K562 (cell line): Measurements from ENCODE around the gene HIP1R. TPM values are rescaled to one million over a fixed set of nuclear protein-coding genes. Genes with fewer than 3 reads are reported as not detected.

Source experiments
- BRF1 ChIP-seq: IDR thresholded peaks from 3 replicates; pipeline ENCODE4 v1.6.1; 2011; ENCODE audit warnings: borderline replicate concordance, mild to moderate bottlenecking; ENCODE audit not compliant: insufficient read length; ENCODE audit errors: extremely low read depth
- ESRRA ChIP-seq: fragments of 450-650 bp; IDR thresholded peaks from 2 replicates; pipeline ENCODE4 v1.6.1; 2014; ENCODE audit warnings: low read depth, mild to moderate bottlenecking, moderate library complexity, borderline replicate concordance
- ETV6 ChIP-seq, 3 experiments: fragments of 150-350 bp in 1 of 3; sonication (generic) in 1 of 3; formaldehyde crosslinking in 1 of 3; IDR thresholded peaks; 2 replicates each; pipeline versions ENCODE4 v1.6.1 to v1.8.0; 2014 to 2022; ENCODE audit warnings: borderline replicate concordance in 2 of 3, low read depth in 2 of 3, antibody characterized with exemption in 1 of 3, low read length in 1 of 3, mild to moderate bottlenecking in 1 of 3, missing genetic modification reagents in 1 of 3
- RB1 ChIP-seq: fragments of 450-650 bp; IDR thresholded peaks from 2 replicates; pipeline ENCODE4 v1.6.1; 2017; ENCODE audit warnings: low read depth, mild to moderate bottlenecking
- STAG1 ChIP-seq: sonication (generic); formaldehyde crosslinking; IDR thresholded peaks from 2 replicates; pipeline ENCODE4 v1.5.0; 2020; ENCODE audit warnings: missing genetic modification reagents, borderline replicate concordance
- WHSC1 ChIP-seq: IDR thresholded peaks from one replicate; pipeline ENCODE4 v1.6.1; 2012; ENCODE audit warnings: low read length, control low read depth, inconsistent platforms
- polyA plus RNA-seq, 8 experiments: library from polyadenylated mRNA; depleted of rRNA in 4 of 8; stranded (reverse) in 5 of 8; unstranded in 3 of 8; fragments of >200 nt; fragmentation: Nextera tagmentation in 2 of 8; fragmentation: Illumina TruSeq in 1 of 8; extraction: Ambion mirVana in 2 of 8; extraction: Trizol in 1 of 8; gene quantifications; 2 replicates each; pipeline versions ENCODE4 v1.2.1 to v1.2.3, GENCODE V29; 2011 to 2014; ENCODE audit warnings: inconsistent platforms in 1 of 8, missing spikeins in 1 of 8
- total RNA-seq, 7 experiments: library from RNA; depleted of rRNA in 6 of 7; stranded (reverse); fragments of >200 nt in 6 of 7; fragmentation: Illumina TruSeq in 2 of 7; extraction: Trizol in 2 of 7; gene quantifications; 2 replicates each; pipeline versions ENCODE4 v1.2.1 to v1.2.3, GENCODE V29; 2011 to 2021; ENCODE audit warnings: low replicate concordance in 1 of 7
- TF ChIP-seq, protein P1 (sequence below): fragments of 450-650 bp; IDR thresholded peaks from 2 replicates; pipeline ENCODE4 v1.7.0; 2016; ENCODE audit warnings: borderline replicate concordance
- TF ChIP-seq, protein P2 (sequence below), 2 experiments: fragments of 450-650 bp; formaldehyde crosslinking in 1 of 2; IDR thresholded peaks; 2 replicates each; pipeline versions ENCODE4 v1.4.0 to v1.6.1; 2014 to 2020; ENCODE audit warnings: mild to moderate bottlenecking in 2 of 2, borderline replicate concordance in 1 of 2, low read depth in 1 of 2
- TF ChIP-seq, protein P3 (sequence below), 3 experiments: IDR thresholded peaks in 2 of 3; conservative IDR thresholded peaks in 1 of 3; 2 replicates each; pipeline ENCODE4 v1.5.1; 2011 to 2012; ENCODE audit warnings: low read length in 3 of 3, mild to moderate bottlenecking in 3 of 3, control low read depth in 2 of 3, improper control_type of control experiment in 1 of 3, inconsistent platforms in 1 of 3, low read depth in 1 of 3, mixed read lengths in 1 of 3, moderate library complexity in 1 of 3; ENCODE audit not compliant: insufficient read depth in 2 of 3
- TF ChIP-seq, protein P4 (sequence below): fragments of 450-650 bp; formaldehyde crosslinking; IDR thresholded peaks from 2 replicates; pipeline ENCODE4 v1.4.0; 2020; ENCODE audit warnings: mild to moderate bottlenecking, moderate library complexity

Gene HIP1R
- total and polyA plus RNA-seq, 9 of the 15 experiments (the other 6 are each of a cell fraction or from before 2014, with no cell fraction given) = 0.15 to 31.0 (median 14.2) TPM

DNA sequence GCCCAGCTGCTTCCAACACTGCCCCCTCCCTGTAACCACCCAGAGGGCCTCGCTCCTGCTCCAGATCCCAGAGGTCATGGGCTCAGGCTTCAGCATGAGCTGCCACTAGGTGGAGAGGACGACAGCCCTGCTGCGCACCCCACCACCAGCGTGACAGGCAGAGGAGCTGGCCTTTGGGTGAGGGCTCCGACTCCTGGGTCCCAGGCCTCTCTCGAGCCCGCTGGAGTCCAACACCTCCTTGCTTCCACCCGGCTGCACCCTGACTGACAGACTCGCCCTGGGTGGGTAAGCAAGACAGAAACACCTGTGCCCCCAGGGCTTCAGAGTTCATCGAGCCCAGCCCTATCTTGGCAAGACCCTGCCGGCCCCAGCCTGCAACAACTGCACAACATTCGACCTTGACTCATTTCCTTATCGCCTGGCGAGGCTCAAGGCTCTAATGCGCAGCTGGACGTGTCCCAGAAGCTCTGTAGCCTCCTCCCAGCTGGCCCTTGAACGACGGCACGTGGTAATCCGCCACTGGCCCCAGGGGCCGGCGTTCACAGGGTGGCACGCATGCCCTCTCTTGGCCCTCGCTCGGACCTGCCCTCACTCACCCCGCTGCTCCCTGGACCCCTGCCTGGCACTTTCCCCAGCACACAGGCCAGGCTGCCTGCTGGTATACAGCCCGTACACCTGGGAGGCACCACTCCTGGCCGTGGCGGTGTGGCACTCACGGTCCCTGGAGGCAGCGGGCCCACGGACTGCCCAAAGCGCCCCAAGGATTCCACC is 32.6 kb downstream of the HIP1R start (continued):
- TF ChIP-seq, protein P1, sequence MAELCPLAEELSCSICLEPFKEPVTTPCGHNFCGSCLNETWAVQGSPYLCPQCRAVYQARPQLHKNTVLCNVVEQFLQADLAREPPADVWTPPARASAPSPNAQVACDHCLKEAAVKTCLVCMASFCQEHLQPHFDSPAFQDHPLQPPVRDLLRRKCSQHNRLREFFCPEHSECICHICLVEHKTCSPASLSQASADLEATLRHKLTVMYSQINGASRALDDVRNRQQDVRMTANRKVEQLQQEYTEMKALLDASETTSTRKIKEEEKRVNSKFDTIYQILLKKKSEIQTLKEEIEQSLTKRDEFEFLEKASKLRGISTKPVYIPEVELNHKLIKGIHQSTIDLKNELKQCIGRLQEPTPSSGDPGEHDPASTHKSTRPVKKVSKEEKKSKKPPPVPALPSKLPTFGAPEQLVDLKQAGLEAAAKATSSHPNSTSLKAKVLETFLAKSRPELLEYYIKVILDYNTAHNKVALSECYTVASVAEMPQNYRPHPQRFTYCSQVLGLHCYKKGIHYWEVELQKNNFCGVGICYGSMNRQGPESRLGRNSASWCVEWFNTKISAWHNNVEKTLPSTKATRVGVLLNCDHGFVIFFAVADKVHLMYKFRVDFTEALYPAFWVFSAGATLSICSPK = no peak
- TF ChIP-seq STAG1 (CRISPR knock-in tag) (peak; percentile 10; the same call in 1 of the 2 replicates), BRF1 (no peak), RB1 (peak; percentile 30; the same call in 1 of the 2 replicates), WHSC1 (no peak), ESRRA (0 out of 2 replicates have a peak, but pooled peaks have one; percentile 40), ETV6 (IDR thresholded peaks at IDR 0.05; ENCODE audit: borderline replicate concordance in 1 of 2, low read depth in 2 of 2, low read length in 1 of 2) (no peak), ETV6 (CRISPR knock-in tag; IDR thresholded peaks at IDR 0.05; ENCODE audit: borderline replicate concordance) (no peak)
- TF ChIP-seq, protein P2, sequence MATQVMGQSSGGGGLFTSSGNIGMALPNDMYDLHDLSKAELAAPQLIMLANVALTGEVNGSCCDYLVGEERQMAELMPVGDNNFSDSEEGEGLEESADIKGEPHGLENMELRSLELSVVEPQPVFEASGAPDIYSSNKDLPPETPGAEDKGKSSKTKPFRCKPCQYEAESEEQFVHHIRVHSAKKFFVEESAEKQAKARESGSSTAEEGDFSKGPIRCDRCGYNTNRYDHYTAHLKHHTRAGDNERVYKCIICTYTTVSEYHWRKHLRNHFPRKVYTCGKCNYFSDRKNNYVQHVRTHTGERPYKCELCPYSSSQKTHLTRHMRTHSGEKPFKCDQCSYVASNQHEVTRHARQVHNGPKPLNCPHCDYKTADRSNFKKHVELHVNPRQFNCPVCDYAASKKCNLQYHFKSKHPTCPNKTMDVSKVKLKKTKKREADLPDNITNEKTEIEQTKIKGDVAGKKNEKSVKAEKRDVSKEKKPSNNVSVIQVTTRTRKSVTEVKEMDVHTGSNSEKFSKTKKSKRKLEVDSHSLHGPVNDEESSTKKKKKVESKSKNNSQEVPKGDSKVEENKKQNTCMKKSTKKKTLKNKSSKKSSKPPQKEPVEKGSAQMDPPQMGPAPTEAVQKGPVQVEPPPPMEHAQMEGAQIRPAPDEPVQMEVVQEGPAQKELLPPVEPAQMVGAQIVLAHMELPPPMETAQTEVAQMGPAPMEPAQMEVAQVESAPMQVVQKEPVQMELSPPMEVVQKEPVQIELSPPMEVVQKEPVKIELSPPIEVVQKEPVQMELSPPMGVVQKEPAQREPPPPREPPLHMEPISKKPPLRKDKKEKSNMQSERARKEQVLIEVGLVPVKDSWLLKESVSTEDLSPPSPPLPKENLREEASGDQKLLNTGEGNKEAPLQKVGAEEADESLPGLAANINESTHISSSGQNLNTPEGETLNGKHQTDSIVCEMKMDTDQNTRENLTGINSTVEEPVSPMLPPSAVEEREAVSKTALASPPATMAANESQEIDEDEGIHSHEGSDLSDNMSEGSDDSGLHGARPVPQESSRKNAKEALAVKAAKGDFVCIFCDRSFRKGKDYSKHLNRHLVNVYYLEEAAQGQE (IDR thresholded peaks at IDR 0.05; ENCODE audit: borderline replicate concordance) = peak; percentile 41; the same call in 1 of the 2 replicates
- TF ChIP-seq, protein P2 (CRISPR knock-in tag; IDR thresholded peaks at IDR 0.05; ENCODE audit: low read depth) = no peak
- TF ChIP-seq, protein P3, sequence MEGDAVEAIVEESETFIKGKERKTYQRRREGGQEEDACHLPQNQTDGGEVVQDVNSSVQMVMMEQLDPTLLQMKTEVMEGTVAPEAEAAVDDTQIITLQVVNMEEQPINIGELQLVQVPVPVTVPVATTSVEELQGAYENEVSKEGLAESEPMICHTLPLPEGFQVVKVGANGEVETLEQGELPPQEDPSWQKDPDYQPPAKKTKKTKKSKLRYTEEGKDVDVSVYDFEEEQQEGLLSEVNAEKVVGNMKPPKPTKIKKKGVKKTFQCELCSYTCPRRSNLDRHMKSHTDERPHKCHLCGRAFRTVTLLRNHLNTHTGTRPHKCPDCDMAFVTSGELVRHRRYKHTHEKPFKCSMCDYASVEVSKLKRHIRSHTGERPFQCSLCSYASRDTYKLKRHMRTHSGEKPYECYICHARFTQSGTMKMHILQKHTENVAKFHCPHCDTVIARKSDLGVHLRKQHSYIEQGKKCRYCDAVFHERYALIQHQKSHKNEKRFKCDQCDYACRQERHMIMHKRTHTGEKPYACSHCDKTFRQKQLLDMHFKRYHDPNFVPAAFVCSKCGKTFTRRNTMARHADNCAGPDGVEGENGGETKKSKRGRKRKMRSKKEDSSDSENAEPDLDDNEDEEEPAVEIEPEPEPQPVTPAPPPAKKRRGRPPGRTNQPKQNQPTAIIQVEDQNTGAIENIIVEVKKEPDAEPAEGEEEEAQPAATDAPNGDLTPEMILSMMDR (IDR thresholded peaks at IDR 0.05 in 2 of 3, conservative IDR thresholded peaks at IDR 0.05 in 1 of 3; ENCODE audit: insufficient read depth in 2 of 3, low read depth in 1 of 3, low read length in 3 of 3) = peak; percentile 62 to 78 (median 64)
- TF ChIP-seq, protein P4, sequence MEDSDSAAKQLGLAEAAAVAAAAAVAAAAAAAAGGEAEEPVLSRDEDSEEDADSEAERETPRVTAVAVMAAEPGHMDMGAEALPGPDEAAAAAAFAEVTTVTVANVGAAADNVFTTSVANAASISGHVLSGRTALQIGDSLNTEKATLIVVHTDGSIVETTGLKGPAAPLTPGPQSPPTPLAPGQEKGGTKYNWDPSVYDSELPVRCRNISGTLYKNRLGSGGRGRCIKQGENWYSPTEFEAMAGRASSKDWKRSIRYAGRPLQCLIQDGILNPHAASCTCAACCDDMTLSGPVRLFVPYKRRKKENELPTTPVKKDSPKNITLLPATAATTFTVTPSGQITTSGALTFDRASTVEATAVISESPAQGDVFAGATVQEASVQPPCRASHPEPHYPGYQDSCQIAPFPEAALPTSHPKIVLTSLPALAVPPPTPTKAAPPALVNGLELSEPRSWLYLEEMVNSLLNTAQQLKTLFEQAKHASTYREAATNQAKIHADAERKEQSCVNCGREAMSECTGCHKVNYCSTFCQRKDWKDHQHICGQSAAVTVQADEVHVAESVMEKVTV = no peak
